ENCODE measurements around the gene TYK2.
"Not testable (repeated sequence)": the region's sequence is repeated elsewhere in the genome, so short reads cannot be mapped to it uniquely, and the experiment has no call there.

The TYK2 gene

DNA sequence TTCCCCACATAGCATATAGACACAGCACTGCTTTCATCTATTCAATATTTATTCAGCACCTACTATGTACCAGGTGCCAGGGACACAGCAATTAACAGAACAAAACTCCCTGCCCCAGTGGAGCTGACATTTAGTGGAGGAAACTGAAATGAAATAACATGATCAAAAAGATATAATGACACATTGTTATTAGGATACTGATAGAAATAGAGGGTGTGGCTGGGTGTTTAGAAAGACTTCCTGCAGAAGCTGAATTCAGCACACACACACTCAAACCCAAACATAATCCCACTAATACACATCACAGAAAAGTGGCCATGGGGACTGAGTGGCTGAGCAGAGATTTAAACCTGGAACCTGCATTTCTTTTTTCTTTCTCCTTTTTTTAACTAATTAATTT lies 26.7 kb upstream of the TYK2 start:
- no peak for DNase-seq (ENCODE audit: low read depth)

DNA sequence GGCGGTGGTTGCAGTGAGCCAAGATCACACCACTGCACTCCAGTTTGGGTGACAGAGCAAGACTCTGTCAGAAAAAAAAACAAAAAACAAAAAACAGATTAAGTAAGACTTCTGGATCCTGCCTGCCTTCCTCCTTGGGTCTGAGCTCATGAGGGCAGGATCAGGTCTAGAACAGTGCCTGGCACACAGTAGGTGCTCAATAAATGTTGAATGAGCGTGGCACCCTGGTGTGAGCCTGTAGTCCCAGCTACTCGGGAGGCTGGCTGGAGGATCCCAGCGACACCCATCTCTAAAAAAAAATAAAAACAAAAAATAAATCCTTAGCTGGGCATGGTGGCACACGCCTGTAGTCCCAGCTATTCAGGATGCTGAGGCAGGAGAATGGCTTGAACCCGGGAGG lies 25.8 kb upstream of the TYK2 start:
- DNase-seq (ENCODE audit: low read depth): no peak

DNA sequence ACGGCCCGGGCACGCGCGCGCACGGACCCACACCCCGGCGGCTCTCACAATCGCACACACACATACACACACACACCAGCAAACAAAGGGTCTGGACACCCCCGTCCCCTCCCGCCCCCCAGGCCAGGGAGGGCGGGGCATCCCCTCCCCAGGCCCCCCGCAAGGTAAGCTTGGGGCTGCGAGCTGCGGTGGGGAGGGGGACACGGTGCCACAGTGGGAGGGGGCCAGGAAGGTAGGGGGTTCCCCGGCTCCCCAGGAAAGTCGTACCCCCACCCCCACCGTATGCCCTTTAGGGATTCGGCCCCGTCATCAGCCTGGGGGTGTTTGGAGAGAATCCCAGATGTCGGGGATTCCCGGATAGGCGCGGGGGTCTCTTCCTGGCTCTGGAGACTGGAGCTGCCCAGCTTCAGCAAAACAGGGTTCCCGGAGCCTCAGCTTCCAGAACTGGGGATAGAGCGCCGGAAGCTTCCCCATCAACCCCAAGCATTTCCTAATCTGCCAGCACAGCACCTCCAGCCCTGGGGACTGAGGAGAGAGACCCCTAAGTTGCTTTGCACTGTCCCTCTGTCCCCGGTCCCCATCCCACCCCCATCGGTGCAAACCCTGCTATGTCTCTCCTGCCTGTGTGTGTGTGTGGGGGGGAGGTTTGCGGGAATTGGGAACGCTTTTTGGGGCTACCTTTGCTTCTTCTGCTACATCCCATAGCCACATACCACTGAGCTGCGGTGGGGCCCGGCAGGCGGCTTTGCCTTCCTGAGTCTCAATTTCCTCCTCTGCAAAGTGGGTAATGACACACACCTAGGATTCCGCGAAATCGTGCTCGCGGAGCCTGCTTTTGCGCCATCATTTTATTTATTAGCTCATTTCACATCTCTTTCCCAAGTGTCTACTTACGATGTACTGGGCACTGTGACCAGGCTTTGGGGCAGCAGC lies 24.8 kb upstream of the TYK2 start:
- DNase-seq (ENCODE audit: low read depth): no peak

- peak; percentile 96 for DNase-seq (ENCODE audit: low read depth)
Measured at GRCh38 chr19:10403137-10404021, 23.0 kb upstream of the TYK2 start, which contains the start of gene CDC37. TSS of gene CDC37 (minus strand) at chr19:10403542. CDS start at chr19:10403479, 63 bp downstream.

DNA sequence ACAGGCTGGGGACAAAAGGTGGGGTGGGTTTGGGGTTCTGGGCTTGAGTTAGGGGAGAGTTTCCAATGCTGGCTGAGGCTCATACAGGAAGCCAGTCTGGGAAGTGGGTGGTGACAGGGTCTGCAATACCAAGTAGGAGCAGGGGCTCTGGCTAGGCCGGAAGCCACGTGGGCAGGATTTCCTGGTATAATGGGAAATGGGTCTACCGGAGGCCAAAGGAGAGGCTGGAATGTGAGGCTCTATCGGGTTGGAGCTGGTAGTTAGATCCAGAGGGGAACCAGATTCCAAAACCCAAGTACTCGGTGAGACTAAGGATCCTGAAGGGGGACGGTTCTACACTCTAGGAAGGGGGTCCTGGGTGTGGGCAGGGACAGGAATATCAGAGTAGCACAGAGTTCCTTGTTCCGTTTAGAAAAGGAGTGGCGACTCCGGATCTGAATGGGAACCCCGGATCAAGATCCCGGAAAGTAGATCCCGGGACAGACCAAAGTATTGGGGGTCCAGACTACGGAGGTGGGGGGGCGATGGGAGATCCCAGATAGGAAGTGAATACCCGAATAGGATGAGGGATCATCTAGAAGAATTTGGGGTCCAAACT lies 22.2 kb upstream of the TYK2 start:
- peak; percentile 38 for DNase-seq (ENCODE audit: low read depth)

- no peak for DNase-seq (ENCODE audit: low read depth)
Measured at GRCh38 chr19:10399878-10400277, 19.5 kb upstream of the TYK2 start.

DNA sequence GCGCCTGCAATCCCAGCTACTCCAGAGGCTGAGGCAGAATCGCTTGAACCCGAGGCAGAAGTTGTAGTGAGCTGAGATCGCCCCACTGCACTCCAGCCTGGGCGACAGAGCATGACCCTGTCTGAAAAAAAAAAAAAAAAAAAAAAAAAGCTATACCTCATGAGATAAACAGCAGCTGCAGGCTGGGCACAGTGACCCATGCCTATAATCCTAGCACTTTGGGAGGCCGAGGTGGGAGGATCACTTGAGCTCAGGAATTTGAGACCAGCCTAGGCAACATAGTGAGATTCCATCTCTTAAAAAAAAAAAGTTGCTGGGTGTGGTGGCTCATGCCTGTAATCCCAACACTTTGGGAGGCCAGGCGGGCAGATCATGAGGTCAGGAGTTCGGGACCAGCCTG lies 19.0 kb upstream of the TYK2 start:
- not testable (repeated sequence) for DNase-seq (ENCODE audit: low read depth)

DNA sequence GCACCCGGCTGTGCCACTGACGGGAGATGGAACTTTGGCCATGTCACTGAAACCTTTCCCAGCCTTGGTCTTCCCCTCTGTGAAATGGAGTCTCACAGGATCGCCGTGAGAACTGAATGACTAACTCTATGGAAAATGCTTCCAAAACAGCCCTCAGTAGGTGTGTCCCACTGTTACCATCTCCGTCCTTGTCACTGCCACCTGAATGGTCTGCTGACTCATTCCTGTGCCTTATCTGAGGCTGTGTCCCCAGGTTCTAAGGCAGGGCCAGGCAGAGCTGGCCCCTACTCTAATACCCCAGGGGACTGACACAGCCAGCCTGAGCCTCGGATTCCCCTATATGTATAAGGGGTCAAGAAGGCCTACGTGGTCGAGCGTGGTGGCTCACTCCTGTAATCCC lies 18.4 kb upstream of the TYK2 start:
- DNase-seq (ENCODE audit: low read depth): no peak

DNA sequence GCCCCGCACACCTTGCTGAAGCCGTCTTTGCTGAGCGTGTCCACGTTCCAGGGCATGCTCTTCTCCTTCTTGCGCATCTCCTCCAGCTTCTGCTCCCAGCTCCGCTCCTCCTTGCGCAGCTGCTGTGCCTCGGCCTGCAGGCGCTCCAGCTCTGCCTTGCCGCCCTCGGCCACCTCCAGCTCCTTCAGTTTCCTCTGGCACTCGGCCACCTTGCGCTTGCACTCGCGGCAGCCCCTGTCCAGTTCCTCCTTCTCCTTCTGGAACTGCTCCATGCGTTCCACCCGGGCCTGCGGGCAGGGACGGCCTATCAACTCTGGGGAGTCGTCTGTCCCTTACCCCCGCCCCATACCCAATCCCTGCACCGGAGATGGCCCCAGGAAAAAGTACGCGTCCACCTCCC lies 15.5 kb upstream of the TYK2 start:
- no peak for DNase-seq (ENCODE audit: low read depth)

DNA sequence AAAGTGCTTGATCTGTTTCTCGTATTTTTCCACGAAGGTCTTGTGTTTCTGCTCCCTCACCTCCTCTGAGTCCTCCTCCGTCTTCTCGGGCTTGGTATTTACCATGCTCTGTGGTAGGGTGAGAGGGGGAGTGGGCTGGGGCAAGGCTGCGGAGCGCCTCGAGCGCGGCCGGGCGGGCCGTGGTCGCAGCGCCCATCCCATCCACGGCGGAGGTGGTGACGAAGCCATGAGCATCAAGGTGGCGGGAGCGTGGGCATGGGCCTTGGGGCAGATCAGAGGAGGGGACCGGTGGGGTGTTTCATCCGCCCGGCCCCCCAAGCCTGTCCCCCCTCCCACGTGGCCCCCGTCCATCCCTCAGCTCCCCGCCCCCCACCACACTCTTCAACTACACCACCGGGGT lies 15.1 kb upstream of the TYK2 start:
- no peak for DNase-seq (ENCODE audit: low read depth)

- no peak for DNase-seq (ENCODE audit: low read depth)
Measured at GRCh38 chr19:10395003-10395402, 14.6 kb upstream of the TYK2 start.

DNA sequence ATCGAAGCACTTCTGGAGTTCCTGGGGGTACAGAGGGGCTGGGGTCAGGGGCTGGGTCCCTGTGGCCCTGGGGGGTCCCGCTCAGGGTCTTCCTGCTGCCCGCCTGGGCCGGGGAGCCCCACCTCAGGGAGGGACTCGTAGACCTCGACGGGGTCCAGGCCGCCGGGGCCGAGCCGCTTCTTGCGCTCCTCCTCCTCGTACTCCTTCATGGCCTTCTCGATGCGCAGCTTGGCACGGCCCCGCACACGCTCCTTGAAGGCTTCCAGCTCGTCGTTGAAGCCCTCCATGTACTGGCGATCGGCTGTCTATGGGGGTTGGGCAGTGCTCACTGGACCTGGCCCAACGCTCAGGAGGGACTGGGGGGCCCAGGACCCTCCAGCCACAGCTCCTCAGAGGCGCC lies 12.8 kb upstream of the TYK2 start:
- no peak for DNase-seq (ENCODE audit: low read depth)

DNA sequence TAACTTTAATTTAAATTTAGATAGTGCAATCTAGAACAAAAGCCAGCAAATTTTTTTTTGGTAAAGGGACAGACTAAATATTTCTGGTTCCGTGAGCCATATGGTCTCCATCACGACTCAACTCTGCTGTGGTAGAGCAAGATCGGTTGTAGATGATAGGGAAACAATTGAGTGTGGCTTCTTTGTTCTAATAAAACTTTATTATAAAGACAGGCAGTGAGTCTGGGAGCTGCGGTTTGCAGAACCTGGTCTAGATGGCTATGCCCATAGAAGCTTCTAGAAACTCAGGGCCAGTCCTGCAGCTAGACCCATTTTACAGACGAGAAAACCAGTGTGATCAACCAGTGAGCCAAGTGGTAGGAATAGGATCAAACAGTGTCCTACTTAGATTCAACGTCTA lies 11.7 kb upstream of the TYK2 start:
- DNase-seq (ENCODE audit: low read depth): no peak

GRCh38 chr19:10390652-10391286 lies 10.4 kb upstream of the TYK2 start:
- peak; percentile 64 for DNase-seq (ENCODE audit: low read depth)

GRCh38 chr19:10389863-10390262 lies 9.5 kb upstream of the TYK2 start:
- no peak for DNase-seq (ENCODE audit: low read depth)

DNA sequence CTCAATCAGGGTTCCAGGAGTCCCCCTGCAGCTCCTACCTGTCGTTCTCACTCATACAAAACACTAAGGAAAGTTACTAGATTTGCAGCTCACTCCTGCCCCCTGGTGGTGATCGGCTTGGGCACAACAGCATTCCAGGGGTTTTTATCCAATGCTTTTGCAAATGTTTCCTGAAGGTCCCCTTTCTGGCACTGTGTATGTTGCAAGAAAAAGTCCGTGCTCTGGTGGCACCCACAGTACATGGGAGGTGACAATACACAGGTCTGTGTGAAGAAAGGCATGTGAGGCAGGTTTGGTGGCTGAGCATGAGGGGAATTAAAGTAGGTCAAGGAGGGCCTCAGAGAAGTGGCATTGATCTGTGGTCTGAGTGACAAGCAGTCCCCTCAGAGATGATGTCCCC lies 8.6 kb upstream of the TYK2 start:
- DNase-seq (ENCODE audit: low read depth): peak; percentile 62

DNA sequence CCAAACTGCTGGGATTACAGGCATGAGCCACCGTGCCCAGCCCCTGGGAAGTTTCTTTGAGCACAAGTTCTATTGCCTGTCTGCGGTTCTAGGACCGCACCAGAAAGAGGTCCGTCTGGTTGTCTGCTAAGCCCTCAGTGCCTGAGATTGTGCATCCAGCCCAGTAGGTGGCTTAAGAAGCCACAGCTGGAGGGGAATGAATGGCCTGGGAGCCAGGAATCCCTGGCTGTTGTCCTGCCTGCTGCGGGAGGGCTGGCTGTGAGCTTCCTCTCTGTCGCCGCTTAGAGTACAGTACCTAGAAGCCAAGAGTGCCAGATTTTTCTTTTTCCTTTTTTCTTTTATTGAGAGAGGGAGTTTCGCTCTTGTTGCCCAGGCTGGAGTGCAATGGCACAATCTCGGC lies 4.2 kb upstream of the TYK2 start:
- DNase-seq (ENCODE audit: low read depth): no peak

DNA sequence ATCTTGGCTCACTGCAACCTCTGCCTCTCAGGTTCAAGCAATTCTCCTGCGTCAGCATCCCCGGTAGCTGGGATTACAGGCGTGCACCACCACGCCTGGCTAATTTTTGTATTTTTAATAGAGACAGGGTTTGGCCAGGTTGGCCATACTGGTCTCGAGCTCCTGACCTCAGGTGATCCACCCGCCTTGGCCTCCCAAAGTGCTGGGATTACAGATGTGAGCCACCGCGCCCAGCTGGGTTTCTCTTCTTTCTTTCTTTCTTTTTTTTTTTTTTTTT lies 2.8 kb upstream of the TYK2 start:
- not testable (repeated sequence) for DNase-seq (ENCODE audit: low read depth)

DNA sequence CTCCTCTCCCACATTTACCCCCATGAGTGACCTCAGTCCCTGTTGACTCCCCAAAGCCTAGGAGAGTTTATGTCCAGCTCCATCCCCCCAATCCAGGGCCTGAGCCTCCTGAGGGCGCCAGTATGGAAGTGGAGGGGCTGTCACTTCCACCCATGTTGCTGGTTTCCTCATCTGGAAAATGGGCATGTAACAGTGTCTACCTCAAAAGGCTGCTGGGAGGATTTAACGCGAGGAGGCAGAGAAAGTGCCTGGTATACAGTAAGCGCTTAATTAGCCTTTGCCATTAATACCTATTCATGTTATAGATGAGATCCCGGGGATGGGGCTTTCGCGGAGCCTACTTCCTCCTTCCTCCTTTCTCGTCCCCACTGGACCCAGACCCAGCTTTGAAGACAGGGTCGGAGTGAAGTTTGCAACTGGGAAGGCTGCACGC lies 476 bp downstream of the TYK2 start:
- no peak for DNase-seq (ENCODE audit: low read depth)

- DNase-seq (ENCODE audit: low read depth): no peak
Measured at GRCh38 chr19:10378124-10378523, 2.2 kb downstream of the TYK2 start.

- not testable (repeated sequence) for DNase-seq (ENCODE audit: low read depth)
Measured at GRCh38 chr19:10377140-10377640, 3.2 kb downstream of the TYK2 start.

DNA sequence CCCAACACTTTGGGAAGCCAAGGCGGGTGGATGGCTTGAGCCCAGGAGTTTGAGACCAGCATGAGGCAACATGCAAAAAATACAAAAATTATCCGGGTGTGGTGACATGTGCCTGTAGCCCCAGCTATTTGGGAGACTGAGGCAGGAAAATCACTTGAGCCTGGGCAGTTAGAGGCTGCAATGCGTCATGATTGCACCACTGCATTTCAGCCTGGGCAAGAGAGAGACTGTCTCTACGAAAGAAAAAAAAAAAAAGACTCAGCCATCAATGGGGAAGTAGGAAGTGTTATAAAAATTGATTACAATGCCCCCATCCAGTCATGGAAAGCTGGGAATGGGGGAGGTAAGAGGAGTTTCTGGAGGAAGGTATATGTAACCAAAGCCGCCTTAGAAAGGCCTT lies 5.4 kb downstream of the TYK2 start:
- no peak for DNase-seq (ENCODE audit: low read depth)
